ENCODE results near the gene FRAS1.

FRAS1 gene

DNA sequence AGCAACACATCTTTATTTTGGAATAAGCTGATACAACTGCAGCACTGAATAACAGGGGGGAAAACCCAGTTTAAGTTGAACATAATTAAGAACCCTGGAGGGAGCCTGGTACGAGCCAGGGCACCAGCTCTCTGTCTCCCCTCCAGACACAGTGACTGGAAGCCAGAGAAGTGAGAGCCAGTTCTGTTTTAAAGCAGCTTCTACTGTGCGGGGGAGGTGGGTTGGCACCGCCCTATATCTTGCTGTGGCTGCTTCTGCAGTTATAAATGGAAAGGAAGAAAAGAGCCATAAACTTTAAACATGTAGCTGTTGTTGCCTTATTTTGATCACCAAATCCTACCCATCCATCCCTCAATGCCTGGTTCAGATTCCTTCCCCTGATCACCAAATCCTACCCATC, 286.6 kb downstream of the FRAS1 start:
- TF ChIP-seq, protein P1, sequence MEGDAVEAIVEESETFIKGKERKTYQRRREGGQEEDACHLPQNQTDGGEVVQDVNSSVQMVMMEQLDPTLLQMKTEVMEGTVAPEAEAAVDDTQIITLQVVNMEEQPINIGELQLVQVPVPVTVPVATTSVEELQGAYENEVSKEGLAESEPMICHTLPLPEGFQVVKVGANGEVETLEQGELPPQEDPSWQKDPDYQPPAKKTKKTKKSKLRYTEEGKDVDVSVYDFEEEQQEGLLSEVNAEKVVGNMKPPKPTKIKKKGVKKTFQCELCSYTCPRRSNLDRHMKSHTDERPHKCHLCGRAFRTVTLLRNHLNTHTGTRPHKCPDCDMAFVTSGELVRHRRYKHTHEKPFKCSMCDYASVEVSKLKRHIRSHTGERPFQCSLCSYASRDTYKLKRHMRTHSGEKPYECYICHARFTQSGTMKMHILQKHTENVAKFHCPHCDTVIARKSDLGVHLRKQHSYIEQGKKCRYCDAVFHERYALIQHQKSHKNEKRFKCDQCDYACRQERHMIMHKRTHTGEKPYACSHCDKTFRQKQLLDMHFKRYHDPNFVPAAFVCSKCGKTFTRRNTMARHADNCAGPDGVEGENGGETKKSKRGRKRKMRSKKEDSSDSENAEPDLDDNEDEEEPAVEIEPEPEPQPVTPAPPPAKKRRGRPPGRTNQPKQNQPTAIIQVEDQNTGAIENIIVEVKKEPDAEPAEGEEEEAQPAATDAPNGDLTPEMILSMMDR (conservative IDR thresholded peaks at IDR 0.05; ENCODE audit: low read depth, low read length): no peak
- no peak overlapping the region for H3K4me3 ChIP-seq (ENCODE audit: low read depth, low read length)
- no peak for DNase-seq (ENCODE audit: low read depth)

DNA sequence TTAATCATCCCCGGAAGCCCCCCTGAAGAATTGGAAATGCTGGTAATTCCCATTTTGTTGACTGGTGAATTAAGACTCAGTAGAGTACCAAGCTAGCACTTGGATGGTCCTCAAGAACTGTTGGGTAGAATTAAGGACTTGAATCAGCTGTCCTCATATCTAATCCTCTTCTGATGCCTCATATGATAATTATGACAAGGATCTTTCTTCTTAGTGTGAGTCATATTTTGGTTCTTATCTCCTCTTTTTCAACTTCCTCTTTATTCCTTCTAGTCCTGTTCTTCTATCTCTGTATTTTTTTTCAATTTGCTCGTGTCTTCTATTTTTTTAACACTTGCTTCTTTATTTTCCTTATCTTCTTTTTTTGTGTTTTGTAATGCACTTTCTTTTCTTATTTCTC, 288.1 kb downstream of the FRAS1 start:
- TF ChIP-seq, protein P1 (conservative IDR thresholded peaks at IDR 0.05; ENCODE audit: low read depth, low read length): no peak
- H3K4me3 ChIP-seq (ENCODE audit: low read depth, low read length): no peak overlapping the region
- DNase-seq (ENCODE audit: low read depth): no peak

DNA sequence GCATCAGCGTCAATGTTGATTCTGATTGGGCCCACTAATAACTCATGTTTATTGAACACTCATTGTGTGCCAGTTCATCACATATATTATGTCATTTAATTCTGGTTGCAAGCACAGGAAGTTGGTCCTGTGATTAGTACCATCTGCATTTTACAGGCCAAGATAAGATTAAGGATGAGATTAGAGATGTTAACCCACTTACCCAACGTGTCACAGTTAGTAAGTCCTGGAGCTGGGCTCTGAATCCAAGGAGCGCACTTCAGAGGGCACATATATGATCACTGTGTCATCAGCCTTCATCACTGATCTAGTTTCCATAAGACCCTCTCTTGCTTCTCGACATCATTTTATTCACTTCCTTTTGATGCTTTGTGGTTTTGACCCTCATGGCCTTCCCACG, 289.1 kb downstream of the FRAS1 start:
- TF ChIP-seq, protein P1 (conservative IDR thresholded peaks at IDR 0.05; ENCODE audit: low read depth, low read length): no peak
- H3K4me3 ChIP-seq (ENCODE audit: low read depth, low read length): no peak overlapping the region
- DNase-seq (ENCODE audit: low read depth): no peak

DNA sequence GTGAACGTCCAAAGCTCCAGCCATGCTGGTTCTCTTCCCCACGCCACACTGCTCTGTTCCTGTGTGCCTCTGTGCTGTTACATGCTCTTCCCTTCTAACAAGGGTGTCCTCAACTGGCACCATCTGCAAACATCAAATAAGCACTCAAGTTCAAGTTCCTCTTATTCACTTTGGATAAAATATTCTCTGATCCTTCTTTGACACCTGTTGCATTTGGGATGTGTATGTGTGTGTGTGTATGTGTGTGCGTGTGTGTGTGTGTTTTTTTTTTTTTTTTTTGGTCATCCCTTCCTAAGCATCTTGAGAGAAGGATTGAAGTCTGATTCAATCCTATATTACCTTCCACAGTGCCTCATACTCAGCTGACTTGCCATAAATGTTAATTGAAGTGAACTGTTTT, 290.4 kb downstream of the FRAS1 start:
- TF ChIP-seq, protein P1 (conservative IDR thresholded peaks at IDR 0.05; ENCODE audit: low read depth, low read length): no peak
- DNase-seq (ENCODE audit: low read depth): no peak
- no peak overlapping the region for H3K4me3 ChIP-seq (ENCODE audit: low read depth, low read length)

DNA sequence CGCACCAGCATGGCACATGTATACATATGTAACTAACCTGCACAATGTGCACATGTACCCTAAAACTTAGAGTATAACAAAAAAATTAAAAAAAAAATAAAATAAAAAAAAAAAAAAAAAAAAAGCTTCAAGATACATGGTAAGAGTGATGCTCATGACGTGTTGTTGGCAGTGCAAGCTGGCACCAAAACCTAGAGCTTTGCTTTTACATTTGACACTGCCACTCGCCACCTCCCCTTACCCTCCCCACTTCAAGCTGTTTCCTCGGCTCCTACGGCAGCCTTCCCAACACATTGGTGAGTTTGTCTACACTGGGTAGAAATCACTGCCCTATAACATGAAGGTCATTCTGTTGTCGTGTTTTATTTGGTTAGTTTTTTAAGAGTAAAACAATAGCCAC, 296.8 kb downstream of the FRAS1 start:
- no peak overlapping the region for H3K4me3 ChIP-seq (ENCODE audit: low read depth, low read length)
- TF ChIP-seq, protein P1 (conservative IDR thresholded peaks at IDR 0.05; ENCODE audit: low read depth, low read length): no peak
- DNase-seq (ENCODE audit: low read depth): no peak

DNA sequence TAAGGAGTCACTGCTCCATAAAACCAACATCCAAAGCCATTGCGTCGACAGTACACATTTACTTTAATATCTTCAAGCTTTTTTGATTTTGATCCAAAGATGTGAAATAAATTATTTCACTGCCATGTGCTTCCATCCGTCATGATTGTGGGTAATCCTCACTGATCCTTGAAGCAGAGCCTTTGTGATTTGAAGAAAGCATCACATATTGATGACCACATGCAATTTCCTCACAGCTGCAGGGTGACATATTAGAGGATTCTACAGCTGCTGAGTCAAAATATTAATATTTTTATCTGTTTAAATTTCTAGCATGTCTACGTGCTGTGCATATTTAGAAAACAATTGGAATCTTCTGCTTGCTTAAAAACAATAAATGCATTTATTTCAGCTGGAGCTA, 297.7 kb downstream of the FRAS1 start:
- TF ChIP-seq, protein P1 (conservative IDR thresholded peaks at IDR 0.05; ENCODE audit: low read depth, low read length): no peak
- no peak for DNase-seq (ENCODE audit: low read depth)
- H3K4me3 ChIP-seq (ENCODE audit: low read depth, low read length): no peak overlapping the region

DNA sequence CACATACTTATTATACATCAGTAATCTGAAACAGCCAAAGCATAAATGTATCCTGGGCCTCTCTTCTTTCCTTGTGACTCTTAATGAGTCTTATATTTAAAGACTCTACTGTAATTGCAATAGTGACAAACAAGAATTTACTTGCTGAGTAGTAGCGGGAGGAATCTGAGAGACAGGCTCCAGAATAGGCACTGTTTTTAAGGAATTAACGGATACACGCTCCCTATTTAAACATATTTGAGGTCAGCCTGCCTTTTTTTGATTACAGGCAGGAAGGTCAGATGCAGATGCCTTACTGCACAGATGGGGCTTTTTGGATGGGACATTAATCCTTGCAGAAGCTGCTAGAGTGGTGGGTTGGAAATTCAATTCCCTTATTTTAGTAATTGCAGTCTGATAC, 298.2 kb downstream of the FRAS1 start:
- H3K4me3 ChIP-seq (ENCODE audit: low read depth, low read length): no peak overlapping the region
- TF ChIP-seq, protein P1 (conservative IDR thresholded peaks at IDR 0.05; ENCODE audit: low read depth, low read length): no peak
- DNase-seq (ENCODE audit: low read depth): no peak

All from choroid plexus epithelial cell (primary cell).